GM19240 (cell line): Measurements from ENCODE around the gene TCERG1L.
"Not testable (repeated sequence)": the region's sequence is repeated elsewhere in the genome, so short reads cannot be mapped to it uniquely, and the experiment has no call there.

ENCODE experiments used
- DNase-seq: peaks from one replicate; pipeline ENCODE4 v3.0.0; 2011; ENCODE audit warnings: low spot score; ENCODE audit not compliant: insufficient read length

The TCERG1L gene

DNA sequence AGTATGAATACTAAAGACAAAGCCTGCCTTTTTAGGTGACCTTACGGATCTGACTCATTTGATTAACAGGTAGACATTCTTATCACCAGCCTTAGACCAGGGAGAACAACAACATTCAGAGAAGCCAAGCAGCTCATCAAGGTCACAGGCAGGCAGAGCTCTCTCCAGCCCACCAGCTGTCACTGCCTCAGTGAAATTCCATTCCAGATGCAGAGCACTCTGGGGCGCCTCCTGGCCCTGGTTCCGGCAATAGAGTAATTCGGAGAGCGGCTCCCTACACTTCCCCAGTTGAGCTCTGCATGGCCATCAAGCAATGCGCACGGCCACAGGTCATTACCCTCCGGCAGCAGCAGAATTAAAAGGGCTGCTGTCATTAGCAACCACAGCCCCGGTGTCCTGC, 164.7 kb downstream of the TCERG1L start:
- no peak for DNase-seq

- no peak for DNase-seq
These were observed 165.8 kb downstream of the TCERG1L start for GRCh38 chr10:131145756-131146155.

GRCh38 chr10:131144711-131145375, 166.7 kb downstream of the TCERG1L start:
- no peak for DNase-seq

- DNase-seq: no peak
These were observed 167.3 kb downstream of the TCERG1L start for GRCh38 chr10:131144196-131144595.

GRCh38 chr10:131143425-131144165, 167.9 kb downstream of the TCERG1L start:
- no peak for DNase-seq

DNA sequence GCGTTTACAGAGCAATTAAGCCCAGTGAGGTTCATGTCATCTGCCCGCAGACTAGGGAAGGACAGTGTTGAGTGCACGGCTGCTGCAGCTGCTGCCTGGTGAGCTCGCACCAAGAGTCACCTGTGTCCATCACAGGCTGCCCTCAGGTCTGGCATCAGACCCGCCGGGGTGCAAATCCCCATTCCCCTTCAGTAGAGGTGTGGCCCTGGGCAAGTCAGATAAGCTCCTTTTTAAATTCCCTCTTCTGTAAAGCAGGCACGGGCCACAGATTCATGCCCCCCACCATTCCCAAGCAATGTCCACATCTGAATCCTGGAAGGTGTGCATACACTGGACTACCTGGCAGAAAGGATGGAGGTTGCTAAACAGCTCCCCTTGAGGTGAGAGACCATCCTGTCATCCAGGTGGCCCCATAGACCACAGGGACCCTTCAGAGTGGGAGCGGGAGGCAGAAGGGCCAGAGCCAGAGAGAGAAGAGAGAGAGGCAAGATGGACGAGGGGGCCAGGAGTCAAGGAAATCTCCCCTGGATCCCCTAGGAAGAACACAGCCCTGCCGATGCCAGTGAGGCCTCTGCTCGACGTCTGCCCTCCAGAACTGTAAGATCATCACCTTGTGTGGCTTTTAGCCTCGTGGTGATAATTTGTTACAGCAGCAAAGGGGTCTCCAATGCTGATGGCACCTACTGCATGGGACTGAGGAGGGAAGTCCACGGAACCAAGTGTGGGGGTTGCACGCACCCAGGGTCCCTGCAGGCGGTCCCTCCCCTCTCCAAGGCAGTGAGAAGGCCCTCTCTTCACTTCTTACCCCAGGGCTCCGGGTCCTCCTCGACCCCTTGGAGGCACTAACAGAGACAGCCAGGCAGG, 168.8 kb downstream of the TCERG1L start:
- no peak for DNase-seq

DNA sequence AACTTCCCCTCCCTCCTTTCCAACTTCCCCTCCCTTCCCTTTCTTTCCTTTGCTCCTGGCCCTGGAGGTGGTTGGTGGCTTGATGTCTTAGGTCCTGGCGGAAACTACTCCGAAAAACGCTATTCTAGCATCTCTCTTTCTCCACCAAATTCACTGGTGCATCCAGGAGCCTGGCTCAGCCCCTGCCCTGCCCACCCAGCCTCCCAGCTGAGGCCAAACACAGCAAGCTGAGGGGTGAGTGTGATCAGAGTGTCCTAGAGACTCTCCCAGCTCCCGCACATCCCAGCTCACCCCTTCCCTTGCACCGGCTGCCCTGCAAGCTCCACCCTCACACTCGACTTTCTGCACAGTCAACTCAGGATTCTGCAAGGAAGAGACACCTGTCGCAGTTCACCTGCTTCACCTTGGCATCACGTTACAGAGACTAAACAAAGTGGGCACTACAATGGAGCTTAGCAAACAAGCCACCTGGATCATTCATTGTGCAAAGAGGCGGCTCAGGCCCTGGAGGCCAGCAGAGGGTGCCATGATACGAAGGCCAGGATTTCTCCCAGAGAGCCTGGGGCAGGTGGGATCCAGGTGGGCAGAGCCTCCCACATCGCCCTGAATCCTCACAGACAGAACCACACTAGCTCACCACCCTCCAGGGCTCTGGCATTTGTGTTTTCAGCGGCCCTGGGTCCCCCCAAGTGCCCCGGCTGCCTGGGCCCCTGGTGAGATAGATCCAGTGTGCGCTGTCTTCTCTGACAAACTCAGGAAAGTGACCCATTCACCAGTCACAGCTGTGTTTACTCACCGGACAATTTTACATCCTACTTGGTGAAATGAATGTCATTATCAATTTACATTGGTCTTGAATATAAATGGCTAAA, 169.6 kb downstream of the TCERG1L start:
- no peak for DNase-seq

GRCh38 chr10:131141207-131141606, 170.3 kb downstream of the TCERG1L start:
- DNase-seq: no peak

DNA sequence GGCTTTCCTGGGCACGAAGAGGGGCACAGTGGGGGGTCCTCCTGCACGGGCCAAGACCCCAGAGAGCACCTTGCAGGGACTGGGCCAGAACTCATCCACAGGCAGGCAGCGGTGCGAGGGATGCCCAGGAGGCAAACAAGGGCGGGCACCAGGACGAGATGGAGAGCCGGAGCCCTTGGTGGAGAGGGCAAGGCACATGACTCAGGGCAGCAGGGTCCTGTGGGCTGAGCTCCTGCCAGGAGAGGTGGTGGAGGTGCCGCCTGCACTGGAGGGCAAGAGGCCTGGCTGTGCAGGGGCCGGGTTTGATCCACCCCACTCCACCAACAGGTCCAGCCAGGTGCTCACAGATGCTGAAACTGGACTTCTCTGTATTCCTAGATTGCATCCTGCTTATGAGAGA, 170.9 kb downstream of the TCERG1L start:
- no peak for DNase-seq

- no peak for DNase-seq
These were observed 174.3 kb downstream of the TCERG1L start for GRCh38 chr10:131137223-131137622.

GRCh38 chr10:131136336-131136735, 175.2 kb downstream of the TCERG1L start:
- not testable (repeated sequence) for DNase-seq

DNA sequence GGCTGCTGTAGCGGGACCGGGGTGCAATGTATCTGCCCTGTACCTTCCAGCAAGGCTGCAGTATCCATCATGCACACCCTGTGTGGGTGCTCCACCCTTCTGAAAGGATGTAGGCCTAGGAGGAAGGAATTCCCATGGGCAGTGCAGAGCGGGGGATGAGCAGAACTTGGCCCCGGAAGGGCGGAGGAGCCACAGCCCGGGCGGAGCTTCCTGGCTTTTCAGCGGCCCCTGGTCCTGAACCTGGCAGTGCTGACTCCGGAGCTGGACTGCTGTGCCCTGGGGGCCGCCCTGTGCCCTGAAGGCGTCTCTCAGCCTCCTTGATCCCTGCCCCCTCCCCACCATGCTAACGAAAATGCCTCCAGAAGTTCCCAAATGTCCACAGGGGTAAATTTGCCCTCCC, 175.8 kb downstream of the TCERG1L start:
- DNase-seq: no peak

DNA sequence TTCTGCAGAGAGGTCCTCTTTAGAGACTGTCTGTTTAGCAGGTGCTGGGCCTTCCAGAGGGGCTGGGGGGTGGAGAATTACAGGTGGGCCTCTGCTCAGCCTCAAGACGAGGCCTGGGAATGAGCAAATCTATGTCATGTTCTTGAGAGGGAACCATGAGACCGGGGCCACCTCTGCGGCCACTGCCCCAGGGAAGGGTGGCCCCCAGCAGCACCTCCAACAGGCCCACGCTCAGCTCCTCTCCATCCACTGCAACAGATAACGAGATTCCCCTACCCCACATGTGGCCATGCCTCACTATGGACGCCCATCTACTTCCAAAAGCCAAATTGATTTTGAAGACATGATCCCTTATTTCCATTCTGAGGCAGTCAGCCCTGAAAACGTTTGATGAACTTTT, 176.9 kb downstream of the TCERG1L start:
- no peak for DNase-seq

DNA sequence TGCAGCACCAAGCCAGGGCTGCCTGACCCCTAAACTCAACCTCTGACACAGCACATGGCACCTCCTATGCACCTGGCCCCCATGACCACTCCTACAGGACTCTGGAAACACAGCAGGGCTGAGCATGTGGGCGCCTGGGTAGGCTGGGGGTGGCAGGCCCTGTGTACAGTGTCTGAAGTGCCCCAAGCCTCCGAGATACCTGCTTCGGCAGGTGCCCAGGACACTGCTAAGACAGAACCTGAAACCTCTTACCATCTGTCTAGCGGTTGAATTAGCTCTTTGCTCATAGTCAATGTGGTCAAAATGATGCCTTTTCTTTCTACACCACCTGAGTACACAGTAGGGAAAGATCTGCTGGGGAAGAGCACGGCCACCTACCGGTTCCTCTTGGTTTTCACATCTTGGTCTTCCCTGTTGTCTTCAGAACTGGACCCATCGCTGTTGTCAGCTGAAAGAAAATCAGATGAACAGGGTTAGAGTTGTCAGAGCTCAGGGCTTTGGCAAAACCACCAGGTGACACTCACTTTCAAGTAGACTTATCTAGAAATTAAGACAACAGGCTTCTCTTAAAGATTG, 177.4 kb downstream of the TCERG1L start:
- no peak for DNase-seq

GRCh38 chr10:131132681-131133080, 178.8 kb downstream of the TCERG1L start:
- DNase-seq: no peak

GRCh38 chr10:131131726-131132591, 179.6 kb downstream of the TCERG1L start:
- DNase-seq: no peak

GRCh38 chr10:131130025-131130424, 181.5 kb downstream of the TCERG1L start:
- no peak for DNase-seq

GRCh38 chr10:131129544-131129943, 182.0 kb downstream of the TCERG1L start:
- no peak for DNase-seq

GRCh38 chr10:131128731-131129130, 182.8 kb downstream of the TCERG1L start:
- DNase-seq: no peak

- DNase-seq: no peak
These were observed 183.9 kb downstream of the TCERG1L start for GRCh38 chr10:131127610-131128009.
